Muscle layer of duodenum (tissue), 2 donors: ENCODE data around the gene AMH.
"Not testable (repeated sequence)": the region's sequence is repeated elsewhere in the genome, so short reads cannot be mapped to it uniquely, and the experiment has no call there.

Experiments
- H3K27ac ChIP-seq: one replicate; pipeline ENCODE4 v1.7.0; 2013; ENCODE audit warnings: mild to moderate bottlenecking, low read length
- H3K27me3 ChIP-seq: one replicate; pipeline ENCODE4 v1.7.0; 2013; ENCODE audit warnings: low read depth, mild to moderate bottlenecking, control low read depth, low read length
- H3K36me3 ChIP-seq, 2 donors: one replicate each; pipeline ENCODE4 v1.7.0; 2013; ENCODE audit warnings: low read length in 2 of 2, control low read depth in 1 of 2, mild to moderate bottlenecking in 1 of 2; ENCODE audit not compliant: insufficient read depth in 2 of 2, control insufficient read depth in 1 of 2
- H3K4me1 ChIP-seq, 2 donors: one replicate each; pipeline ENCODE4 v1.7.0; 2013; ENCODE audit warnings: low read length in 2 of 2, mild to moderate bottlenecking in 2 of 2, control low read depth in 1 of 2, moderate library complexity in 1 of 2; ENCODE audit not compliant: insufficient read depth in 2 of 2, control insufficient read depth in 1 of 2
- H3K4me3 ChIP-seq, 2 donors: one replicate each; pipeline ENCODE4 v1.7.0; 2013; ENCODE audit warnings: low read length in 2 of 2, low read depth in 1 of 2, mild to moderate bottlenecking in 1 of 2
- H3K9me3 ChIP-seq, 2 donors: one replicate each; pipeline ENCODE4 v1.7.0; 2013; ENCODE audit warnings: low read length in 2 of 2, control low read depth in 1 of 2, mild to moderate bottlenecking in 1 of 2; ENCODE audit not compliant: control insufficient read depth in 1 of 2
- donor health status: healthy.

The AMH gene

DNA sequence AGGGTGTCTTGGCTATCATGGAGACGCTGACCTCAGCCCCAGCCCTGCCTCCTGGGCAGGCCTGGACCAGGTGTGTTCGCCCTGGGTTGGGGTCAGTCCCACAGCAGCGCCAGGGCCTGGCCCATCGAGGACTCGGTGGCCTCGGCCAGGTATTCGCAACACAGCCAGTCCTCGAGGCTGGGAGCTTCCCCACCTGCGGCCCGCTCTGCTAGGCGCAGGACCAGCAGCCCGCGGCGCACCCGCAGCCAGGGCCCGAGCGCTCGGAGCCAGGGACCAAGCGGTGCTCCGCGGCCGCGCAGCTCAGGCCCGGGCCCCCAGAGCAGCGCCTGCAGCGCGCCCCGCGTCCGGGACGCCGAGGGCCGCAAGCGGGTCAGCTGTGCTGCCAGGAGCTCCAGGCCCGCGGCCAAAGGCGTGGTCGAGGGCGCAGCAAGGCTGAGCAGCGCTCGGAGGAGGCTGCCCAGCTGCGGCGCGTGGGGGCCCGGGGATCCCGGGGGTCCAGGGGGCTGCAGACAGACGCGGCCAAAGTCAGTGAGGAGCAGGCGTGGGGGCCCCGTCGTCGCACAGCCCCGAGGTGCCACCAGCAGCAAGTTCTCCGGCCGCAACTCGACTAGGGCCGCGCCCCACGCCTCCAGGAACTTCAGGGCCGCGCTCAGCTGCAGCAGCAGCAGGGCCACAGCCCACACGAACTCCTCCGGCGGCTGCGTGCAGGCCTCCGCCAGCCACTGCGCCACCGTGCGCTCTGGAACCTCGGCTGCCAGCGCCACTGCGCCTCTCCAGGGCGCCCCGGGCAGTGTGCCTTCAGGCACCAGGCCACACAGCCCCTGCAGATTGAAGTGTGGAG, 26.7 kb downstream of the AMH start:
- Histone ChIP-seq H3K9me3 (no peaks in the 10 kb centered on the region), H3K4me3 (no peak overlapping the region), H3K27me3 (no peaks in the 10 kb centered on the region), H3K27ac (no peak overlapping the region), H3K4me1 (peaks cover 9 to 54% of the 10 kb centered on the region in 2 donors), H3K36me3 (peaks cover 0 to 24% of the 10 kb centered on the region in 2 donors)

DNA sequence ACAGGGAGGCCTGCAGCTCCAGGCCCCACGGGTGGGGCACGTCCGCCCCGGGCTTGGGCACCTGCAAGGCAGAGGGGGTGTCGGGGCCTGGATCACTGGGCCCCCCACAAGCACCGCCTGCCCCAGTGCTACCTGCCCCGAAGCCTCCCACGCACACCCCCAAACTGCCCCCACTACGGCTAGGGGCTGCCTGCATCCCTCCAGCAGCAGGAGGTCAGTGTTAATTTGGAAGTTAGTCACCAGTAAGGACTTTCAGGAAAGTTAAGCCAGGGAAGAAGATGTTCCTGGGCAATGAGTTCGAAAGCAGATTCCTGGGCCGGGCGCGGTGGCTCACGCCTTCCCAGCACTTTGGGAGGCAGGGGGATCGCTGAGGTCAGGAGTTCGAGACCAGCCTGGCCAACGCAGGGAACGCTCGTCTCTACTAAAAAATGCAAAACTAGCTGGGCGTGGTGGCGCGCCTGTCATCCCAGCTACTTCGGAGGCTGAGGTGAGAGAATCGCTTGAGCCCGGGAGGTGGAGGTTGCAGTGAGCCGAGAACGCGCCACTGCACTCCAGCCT, 27.4 kb downstream of the AMH start:
- Histone ChIP-seq H3K36me3 (peaks cover 0 to 21% of the 10 kb centered on the region in 2 donors), H3K4me3 (no peak overlapping the region), H3K9me3 (no peaks in the 10 kb centered on the region), H3K4me1 (peaks cover 9 to 48% of the 10 kb centered on the region in 2 donors), H3K27me3 (no peaks in the 10 kb centered on the region), H3K27ac (no peak overlapping the region)

DNA sequence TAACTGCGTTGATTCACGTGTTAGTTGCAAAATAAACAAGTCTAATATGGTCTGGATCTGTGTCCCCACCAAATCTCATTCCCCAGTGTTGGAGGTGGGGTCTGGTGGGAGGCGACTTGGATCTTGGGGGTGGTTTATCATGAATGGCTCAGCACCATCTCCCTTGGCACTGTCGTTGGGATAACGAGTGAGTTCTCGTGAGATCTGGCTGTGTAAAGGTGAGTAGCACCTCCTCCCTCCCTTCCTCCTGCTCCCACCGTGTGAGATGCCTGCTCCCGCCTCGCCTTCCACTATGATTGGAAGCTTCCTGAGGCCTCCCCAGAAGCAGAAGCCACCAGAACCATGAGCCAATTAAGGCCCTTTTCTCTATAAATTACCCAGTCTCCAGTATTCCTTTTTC, 28.0 kb downstream of the AMH start:
- no peaks in the 10 kb centered on the region for H3K27me3 ChIP-seq
- H3K9me3 ChIP-seq, result no peaks in the 10 kb centered on the region
- H3K27ac ChIP-seq, result no peak overlapping the region
- peaks cover 9 to 44% of the 10 kb centered on the region in 2 donors for H3K4me1 ChIP-seq
- H3K4me3 ChIP-seq, result no peak overlapping the region
- peaks cover 0 to 16% of the 10 kb centered on the region in 2 donors for H3K36me3 ChIP-seq

DNA sequence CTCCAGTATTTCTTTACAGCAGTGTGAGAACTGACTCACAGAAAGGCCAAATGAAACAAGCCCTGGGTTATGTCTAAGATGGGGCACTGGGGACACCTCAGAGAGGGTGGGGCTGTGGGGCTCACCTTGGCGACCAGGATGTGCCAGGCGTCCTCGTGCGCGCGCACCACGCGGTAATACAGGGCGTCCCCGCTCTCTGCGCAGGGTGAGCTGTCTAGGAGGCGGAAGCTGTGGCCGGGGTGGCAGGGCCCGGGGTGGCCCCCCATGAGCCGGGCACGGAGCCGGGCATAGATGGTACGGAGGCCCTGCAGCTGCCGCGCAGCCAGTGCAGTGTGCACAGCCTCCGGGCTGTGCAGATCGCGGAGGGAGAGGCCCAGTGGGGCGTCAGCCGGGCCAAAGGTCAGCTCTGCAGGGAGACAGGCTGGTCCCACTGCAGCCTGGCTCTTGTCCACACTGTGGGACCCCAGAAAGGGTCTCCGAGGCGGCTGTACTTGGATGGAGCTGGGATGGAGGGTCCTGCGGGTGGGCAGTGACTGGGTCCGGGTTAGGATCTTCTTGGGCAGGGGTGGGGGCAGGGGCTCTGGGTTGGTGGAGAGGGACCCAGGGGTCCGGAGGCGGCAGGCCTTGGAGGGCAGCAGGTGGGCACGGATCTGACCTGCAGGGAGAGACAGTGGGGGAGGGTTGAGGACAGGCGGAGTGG, 29.5 kb downstream of the AMH start:
- no peaks in the 10 kb centered on the region for H3K27me3 ChIP-seq
- no peak overlapping the region for H3K27ac ChIP-seq
- peaks cover 5 to 35% of the 10 kb centered on the region in 2 donors for H3K4me1 ChIP-seq
- H3K36me3 ChIP-seq, result peaks cover 0 to 5% of the 10 kb centered on the region in 2 donors
- H3K9me3 ChIP-seq, result no peaks in the 10 kb centered on the region
- H3K4me3 ChIP-seq, result no peak overlapping the region

DNA sequence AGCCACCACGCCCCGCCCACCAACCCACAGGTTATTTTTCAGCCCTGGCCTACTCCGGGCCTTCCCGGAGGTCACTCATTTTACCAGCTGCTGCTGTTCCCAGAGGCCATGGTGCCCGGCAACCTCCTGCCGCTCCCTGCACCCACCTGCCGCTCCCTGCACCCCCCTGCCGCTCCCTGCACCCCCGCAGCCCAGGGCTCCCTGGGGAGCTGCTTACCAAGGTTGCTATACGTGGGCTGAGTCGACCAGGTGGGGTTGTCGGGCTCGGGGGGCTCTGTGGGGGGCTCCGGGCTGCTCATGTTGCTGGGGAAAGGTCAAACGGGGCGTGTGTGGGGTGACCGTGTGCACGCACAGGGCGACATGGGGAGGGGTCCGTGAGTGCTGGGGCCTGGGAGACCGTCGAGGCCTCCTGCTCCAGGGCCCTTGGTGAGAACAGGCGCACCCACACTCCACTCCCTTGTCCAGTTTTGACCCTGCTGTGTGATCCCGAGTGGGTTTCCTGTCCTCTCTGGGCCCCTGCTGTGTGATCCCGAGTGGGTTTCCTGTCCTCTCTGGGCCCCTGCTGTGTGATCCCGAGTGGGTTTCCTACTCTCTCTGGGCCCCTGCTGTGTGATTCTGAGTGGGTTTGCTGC, 31.6 kb downstream of the AMH start:
- peaks cover 0 to 18% of the 10 kb centered on the region in 2 donors for H3K4me1 ChIP-seq
- peaks cover 0 to 5% of the 10 kb centered on the region in 2 donors for H3K36me3 ChIP-seq
- H3K9me3 ChIP-seq, result no peaks in the 10 kb centered on the region
- H3K27ac ChIP-seq, result no peak overlapping the region
- H3K27me3 ChIP-seq, result no peaks in the 10 kb centered on the region
- no peak overlapping the region for H3K4me3 ChIP-seq

DNA sequence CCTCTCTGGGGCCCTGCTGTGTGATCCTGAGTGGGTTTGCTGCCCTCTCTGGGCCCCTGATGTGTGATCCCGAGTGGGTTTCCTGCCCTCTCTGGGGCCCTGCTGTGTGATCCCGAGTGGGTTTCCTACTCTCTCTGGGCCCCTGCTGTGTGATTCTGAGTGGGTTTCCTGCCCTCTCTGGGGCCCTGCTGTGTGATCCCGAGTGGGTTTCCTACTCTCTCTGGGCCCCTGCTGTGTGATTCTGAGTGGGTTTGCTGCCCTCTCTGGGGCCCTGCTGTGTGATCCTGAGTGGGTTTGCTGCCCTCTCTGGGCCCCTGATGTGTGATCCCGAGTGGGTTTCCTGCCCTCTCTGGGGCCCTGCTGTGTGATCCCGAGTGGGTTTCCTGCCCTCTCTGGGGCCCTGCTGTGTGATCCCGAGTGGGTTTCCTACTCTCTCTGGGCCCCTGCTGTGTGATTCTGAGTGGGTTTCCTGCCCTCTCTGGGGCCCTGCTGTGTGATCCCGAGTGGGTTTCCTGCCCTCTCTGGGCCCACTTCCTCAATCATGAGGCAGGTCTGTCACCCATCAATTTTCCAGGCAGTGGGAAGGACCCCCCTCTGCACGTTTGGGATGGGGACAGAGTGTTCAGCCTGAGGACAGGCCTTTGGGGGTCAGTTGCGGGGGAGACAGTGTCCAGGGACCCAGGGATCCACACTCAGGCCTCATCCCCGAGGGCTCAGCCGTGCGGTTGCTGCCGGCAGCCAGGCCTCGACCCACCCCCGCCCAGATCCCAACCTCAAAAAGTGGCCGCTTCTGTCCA, 32.3 kb downstream of the AMH start:
- peaks cover 0 to 10% of the 10 kb centered on the region in 2 donors for H3K4me1 ChIP-seq
- not testable (repeated sequence) for H3K27ac ChIP-seq, H3K36me3 ChIP-seq, H3K27me3 ChIP-seq, H3K9me3 ChIP-seq
- H3K4me3 ChIP-seq, result peak overlapping the region in 1 of 2 donors; percentile 46

DNA sequence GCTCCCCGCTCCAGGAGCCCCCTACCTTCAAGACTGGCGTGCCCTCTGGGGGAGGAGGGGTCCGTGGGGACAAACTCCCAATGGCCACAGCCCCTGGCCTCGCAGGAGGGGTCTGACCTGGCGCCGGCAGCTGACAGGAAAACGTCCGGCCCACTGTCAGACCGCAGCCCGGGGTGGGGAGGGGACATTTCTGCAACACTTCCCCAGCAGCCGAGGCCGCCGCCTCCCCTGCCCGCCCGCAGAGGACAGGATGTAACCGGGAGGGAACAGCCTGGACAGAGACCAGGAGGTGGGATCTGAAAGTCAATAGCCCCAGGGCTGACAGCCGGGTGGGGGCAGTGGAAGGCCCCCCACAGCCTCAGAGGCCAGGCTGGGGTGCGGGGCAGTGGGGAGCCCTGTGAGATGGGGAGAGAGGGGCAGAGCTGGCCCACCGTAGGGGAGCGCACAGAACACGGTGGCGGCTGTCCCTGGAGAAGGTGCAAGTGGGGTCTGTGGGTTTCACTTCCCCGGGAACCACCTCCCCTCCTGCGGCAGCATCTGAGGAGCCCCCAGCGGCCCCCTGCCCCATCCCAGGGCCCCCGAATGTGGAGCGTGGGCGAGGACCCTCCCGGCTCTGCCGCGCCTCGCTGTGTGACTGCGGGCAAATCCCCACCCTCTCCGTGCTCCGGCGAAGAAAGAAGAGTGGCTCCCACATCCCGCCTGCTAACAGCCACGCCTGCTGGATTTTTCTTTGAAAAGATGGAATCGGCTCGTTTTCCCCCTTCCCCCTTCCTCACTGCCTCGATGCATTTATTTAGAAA, 33.1 kb downstream of the AMH start, which contains the start of gene PEAK3:
TSS of gene PEAK3 (minus strand) at position 114 of the 800 bp plus-strand sequence. CDS start 1,244 bp downstream, outside the sequence.
- no peaks in the 10 kb centered on the region for H3K9me3 ChIP-seq
- no peak within 1 kb of the TSS for H3K27ac ChIP-seq
- peaks cover 0 to 8% of the 10 kb centered on the region in 2 donors for H3K4me1 ChIP-seq
- peak within 1 kb of the TSS; percentile 16 to 46 for H3K4me3 ChIP-seq
- H3K36me3 ChIP-seq, result no peaks in the 10 kb centered on the region
- no peaks in the 10 kb centered on the region for H3K27me3 ChIP-seq

DNA sequence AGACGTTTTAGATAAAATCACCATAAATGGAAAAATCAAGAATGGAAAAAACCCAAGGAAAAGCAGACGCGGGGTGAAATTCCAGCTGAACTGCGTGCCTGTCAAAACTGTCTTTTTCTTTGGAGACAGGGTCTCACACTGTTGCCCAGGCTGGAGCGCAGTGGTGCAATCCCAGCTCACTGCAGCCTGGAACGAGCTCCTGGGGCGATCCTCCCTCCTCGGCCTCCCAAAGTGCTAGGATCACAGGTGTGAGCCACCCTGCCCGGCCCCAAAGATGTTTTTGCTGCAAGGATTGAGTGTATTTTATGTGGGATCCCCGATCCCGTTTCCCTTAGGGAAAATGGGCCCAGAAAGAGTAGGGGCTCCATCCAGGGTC, 33.7 kb downstream of the AMH start:
- H3K27ac ChIP-seq, result no peak overlapping the region
- no peaks in the 10 kb centered on the region for H3K36me3 ChIP-seq
- no peaks in the 10 kb centered on the region for H3K9me3 ChIP-seq
- no peaks in the 10 kb centered on the region for H3K27me3 ChIP-seq
- H3K4me1 ChIP-seq, result peaks cover 0 to 8% of the 10 kb centered on the region in 2 donors
- peak overlapping the region in 1 of 2 donors; percentile 46 for H3K4me3 ChIP-seq

DNA sequence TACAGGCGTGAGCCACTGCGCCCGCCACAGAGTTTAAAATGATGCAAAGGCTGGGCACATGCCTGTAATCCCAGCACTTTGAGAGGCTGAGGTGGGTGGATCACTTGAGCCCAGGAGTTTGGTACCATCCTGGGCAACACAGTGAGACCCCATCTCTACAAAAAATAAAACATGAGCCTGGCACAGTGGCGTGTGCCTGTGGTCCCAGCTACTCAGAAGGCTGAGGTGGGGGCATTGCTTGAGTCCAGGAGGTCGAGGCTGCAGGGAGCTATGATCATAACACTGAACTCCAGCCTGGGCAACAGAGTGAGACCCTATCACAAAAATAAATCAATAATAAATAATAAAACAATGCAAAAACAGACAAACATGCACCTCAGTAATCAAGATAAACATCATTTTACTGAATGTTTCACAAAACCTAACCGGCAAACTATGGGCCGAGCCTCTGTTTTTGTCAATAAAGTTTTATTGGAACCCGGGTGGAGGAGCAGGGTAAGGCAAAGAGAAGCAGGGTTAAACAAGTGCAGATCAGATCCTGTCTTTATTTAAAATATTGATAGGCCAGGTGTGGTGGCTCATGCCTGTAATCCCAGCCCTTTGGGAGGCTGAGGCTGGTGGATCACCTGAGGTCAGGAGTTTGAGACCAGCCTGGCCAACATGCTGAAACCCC, 34.8 kb downstream of the AMH start:
- peaks cover 3% of the 10 kb centered on the region for H3K27me3 ChIP-seq
- no peak overlapping the region for H3K27ac ChIP-seq
- H3K4me1 ChIP-seq, result peaks cover 0 to 8% of the 10 kb centered on the region in 2 donors
- no peak overlapping the region for H3K4me3 ChIP-seq
- no peaks in the 10 kb centered on the region for H3K9me3 ChIP-seq
- no peaks in the 10 kb centered on the region for H3K36me3 ChIP-seq
